HFFc6 (cell line): ENCODE measurements around the gene GDE1. TPM values are rescaled to one million over a fixed set of nuclear protein-coding genes. Genes with fewer than 3 reads are reported as not detected.

Source experiments
- DNase-seq: peaks from one replicate; pipeline ENCODE4 v3.0.0-alpha.2; 2018
- H3K27ac Mint-ChIP-seq: 2 replicates; pipeline ENCODE4 v1.8.0; 2020; ENCODE audit warnings: mild to moderate bottlenecking, mixed read lengths
- H3K27me3 Mint-ChIP-seq: 2 replicates; pipeline ENCODE4 v1.8.0; 2021; ENCODE audit warnings: mild to moderate bottlenecking, moderate library complexity, mixed read lengths; ENCODE audit not compliant: insufficient read depth
- H3K36me3 Mint-ChIP-seq: 2 replicates; pipeline ENCODE4 v1.8.0; 2021; ENCODE audit warnings: low read depth, mixed read lengths
- H3K4me1 Mint-ChIP-seq: 2 replicates; pipeline ENCODE4 v1.8.0; 2020; ENCODE audit warnings: low read depth, mixed read lengths
- H3K4me3 Mint-ChIP-seq: 2 replicates; pipeline ENCODE4 v1.8.0; 2020; ENCODE audit warnings: mild to moderate bottlenecking, moderate library complexity, mixed read lengths
- H3K9me3 Mint-ChIP-seq: 2 replicates; pipeline ENCODE4 v1.8.0; 2020; ENCODE audit warnings: mild to moderate bottlenecking, mixed read lengths
- CTCF ChIP-seq: fragments of 200-600 bp; sonication (generic); IDR thresholded peaks from 2 replicates; pipeline ENCODE4 v1.5.0; 2021; ENCODE audit warnings: antibody characterized with exemption, mild to moderate bottlenecking
- total RNA-seq, 6 experiments: library from RNA; stranded (reverse); fragmentation: NEBNext Ultra II Directional; extraction: Animal tissue kit (Norgen Biotek cat#: 25700); gene quantifications; 2 replicates in 1 of 6; 3 replicates in 5 of 6; pipeline ENCODE4 v1.2.3, GENCODE V29; 2021

The GDE1 gene
- total RNA-seq, 6 experiments from 2014 or later = 61.4 to 91.1 (median 77.1) TPM

GRCh38 chr16:19499481-19499880, 22.4 kb downstream of the GDE1 start:
- H3K4me3 Mint-ChIP-seq = no peak overlapping the region
- no peak for DNase-seq
- no peak overlapping the region for H3K27ac Mint-ChIP-seq
- H3K4me1 Mint-ChIP-seq = no peaks in the 10 kb centered on the region
- peaks cover 2% of the 10 kb centered on the region; the same call in 1 of the 2 replicates for H3K27me3 Mint-ChIP-seq
- no peak for TF ChIP-seq CTCF
- H3K36me3 Mint-ChIP-seq = peaks cover 14% of the 10 kb centered on the region
- H3K9me3 Mint-ChIP-seq = no peaks in the 10 kb centered on the region

GRCh38 chr16:19499006-19499405, 22.9 kb downstream of the GDE1 start:
- Mint-ChIP-seq H3K27ac (no peak overlapping the region), H3K4me1 (no peaks in the 10 kb centered on the region), H3K36me3 (peaks cover 14% of the 10 kb centered on the region), H3K27me3 (peaks cover 2% of the 10 kb centered on the region), H3K4me3 (no peak overlapping the region), H3K9me3 (no peaks in the 10 kb centered on the region)
- no peak for DNase-seq
- TF ChIP-seq CTCF = no peak

GRCh38 chr16:19497176-19497575, 24.7 kb downstream of the GDE1 start:
- no peak for DNase-seq
- no peak for TF ChIP-seq CTCF
- peaks cover 2% of the 10 kb centered on the region for H3K27me3 Mint-ChIP-seq
- no peaks in the 10 kb centered on the region for H3K9me3 Mint-ChIP-seq
- peaks cover 8% of the 10 kb centered on the region for H3K36me3 Mint-ChIP-seq
- no peak overlapping the region for H3K27ac Mint-ChIP-seq
- H3K4me1 Mint-ChIP-seq = no peaks in the 10 kb centered on the region
- no peak overlapping the region for H3K4me3 Mint-ChIP-seq

- Mint-ChIP-seq H3K9me3 (no peaks in the 10 kb centered on the region), H3K4me3 (no peak overlapping the region), H3K4me1 (no peaks in the 10 kb centered on the region), H3K27me3 (peaks cover 12% of the 10 kb centered on the region), H3K36me3 (no peaks in the 10 kb centered on the region), H3K27ac (no peak overlapping the region)
- no peak for DNase-seq
- no peak for TF ChIP-seq CTCF
Observed at GRCh38 chr16:19490619-19491018, 31.3 kb downstream of the GDE1 start.

GRCh38 chr16:19488213-19488640, 33.7 kb downstream of the GDE1 start:
- no peak overlapping the region for H3K27ac Mint-ChIP-seq
- peaks cover 20% of the 10 kb centered on the region for H3K27me3 Mint-ChIP-seq
- H3K4me3 Mint-ChIP-seq = no peak overlapping the region
- H3K36me3 Mint-ChIP-seq = no peaks in the 10 kb centered on the region
- no peak for TF ChIP-seq CTCF
- no peaks in the 10 kb centered on the region for H3K4me1 Mint-ChIP-seq
- no peaks in the 10 kb centered on the region for H3K9me3 Mint-ChIP-seq
- no peak for DNase-seq
